Astrocyte (in vitro differentiated cells and primary cell): ENCODE data around the gene ARHGAP6. TPM values are rescaled to one million over a fixed set of nuclear protein-coding genes. Genes with fewer than 3 reads are reported as not detected.
"Not testable (repeated sequence)": the region's sequence is repeated elsewhere in the genome, so short reads cannot be mapped to it uniquely, and the experiment has no call there.

ENCODE experiments used
- DNase-seq: peaks from one replicate; pipeline ENCODE4 v3.0.0-alpha.2; 2010; ENCODE audit warnings: low read depth
- FAIRE-seq: peaks from 2 replicates; lab custom pipeline; 2011; peaks lifted over from hg19 to GRCh38; lab: Jason Lieb, UNC
- H2AFZ ChIP-seq: 2 replicates; pipeline ENCODE4 v1.6.0; 2012; ENCODE audit warnings: low read depth, low read length, inconsistent platforms
- H3K27ac ChIP-seq: 2 replicates; pipeline ENCODE4 v1.5.1; 2011; ENCODE audit warnings: low read depth, low read length, inconsistent platforms
- H3K27me3 ChIP-seq: 2 replicates; pipeline ENCODE4 v1.6.0; 2011; ENCODE audit warnings: low read length, inconsistent platforms; ENCODE audit not compliant: insufficient read depth
- H3K36me3 ChIP-seq: 2 replicates; pipeline ENCODE4 v1.5.1; 2011; ENCODE audit warnings: low read length, inconsistent platforms; ENCODE audit not compliant: insufficient read depth
- H3K4me1 ChIP-seq: 2 replicates; pipeline ENCODE4 v1.5.1; 2011; ENCODE audit warnings: low read length, inconsistent platforms; ENCODE audit not compliant: insufficient read depth
- H3K4me2 ChIP-seq: 2 replicates; pipeline ENCODE4 v1.6.0; 2012; ENCODE audit warnings: low read length, inconsistent platforms
- H3K4me3 ChIP-seq: 2 replicates; pipeline ENCODE4 v1.5.1; 2011; ENCODE audit warnings: low read depth, mild to moderate bottlenecking, low read length, inconsistent platforms; ENCODE audit not compliant: insufficient read depth
- H3K79me2 ChIP-seq: 2 replicates; pipeline ENCODE4 v1.6.0; 2012; ENCODE audit warnings: mild to moderate bottlenecking, low read length, inconsistent platforms; ENCODE audit not compliant: insufficient read depth
- H3K9ac ChIP-seq: 2 replicates; pipeline ENCODE4 v1.6.0; 2012; ENCODE audit warnings: mild to moderate bottlenecking, low read length, inconsistent platforms
- H3K9me3 ChIP-seq: 2 replicates; pipeline ENCODE4 v1.5.1; 2012; ENCODE audit warnings: low read depth, mild to moderate bottlenecking, low read length, inconsistent platforms; ENCODE audit not compliant: insufficient read depth
- H4K20me1 ChIP-seq: 2 replicates; pipeline ENCODE4 v1.6.0; 2012; ENCODE audit warnings: low read length, inconsistent platforms; ENCODE audit not compliant: insufficient read depth
- H3K27ac Mint-ChIP-seq: one replicate; pipeline ENCODE4 v1.8.0; 2021; ENCODE audit warnings: mild to moderate bottlenecking, mixed read lengths; ENCODE audit not compliant: unreplicated experiment
- H3K27me3 Mint-ChIP-seq: one replicate; pipeline ENCODE4 v1.8.0; 2021; ENCODE audit warnings: low read depth, mixed read lengths; ENCODE audit not compliant: unreplicated experiment
- H3K36me3 Mint-ChIP-seq: one replicate; pipeline ENCODE4 v1.8.0; 2021; ENCODE audit warnings: low read depth, mixed read lengths; ENCODE audit not compliant: unreplicated experiment
- H3K4me1 Mint-ChIP-seq: one replicate; pipeline ENCODE4 v1.8.0; 2021; ENCODE audit warnings: low read depth, mixed read lengths; ENCODE audit not compliant: unreplicated experiment
- H3K4me3 Mint-ChIP-seq: one replicate; pipeline ENCODE4 v1.8.0; 2021; ENCODE audit warnings: mild to moderate bottlenecking, moderate library complexity, mixed read lengths; ENCODE audit not compliant: unreplicated experiment
- H3K9me3 Mint-ChIP-seq: one replicate; pipeline ENCODE4 v1.8.0; 2021; ENCODE audit warnings: mild to moderate bottlenecking, mixed read lengths; ENCODE audit not compliant: unreplicated experiment
- EZH2 ChIP-seq: IDR thresholded peaks from 2 replicates; pipeline ENCODE4 v1.6.1; 2012; ENCODE audit warnings: mild to moderate bottlenecking, low read length, inconsistent platforms; ENCODE audit not compliant: insufficient read depth
- total RNA-seq: library from RNA; stranded (reverse); gene quantifications from 2 replicates; pipeline ENCODE4 v1.2.1, GENCODE V29; 2021
- TF ChIP-seq, protein P1 (sequence below): IDR thresholded peaks from 2 replicates; pipeline ENCODE4 v1.5.1; 2011; ENCODE audit warnings: low read depth, mild to moderate bottlenecking, inconsistent platforms, low read length, moderate library complexity; ENCODE audit not compliant: insufficient read depth

Gene ARHGAP6
- total RNA-seq, 1 donor from 2014 or later, result 0.30 TPM

- Mint-ChIP-seq H3K36me3 (no peaks in the 10 kb centered on the region), H3K9me3 (no peaks in the 10 kb centered on the region), H3K27me3 (no peaks in the 10 kb centered on the region), H3K27ac (no peak overlapping the region), H3K4me3 (no peak overlapping the region), H3K4me1 (no peaks in the 10 kb centered on the region)
- Histone ChIP-seq H3K27me3 (no peaks in the 10 kb centered on the region), H3K4me2 (no peak overlapping the region), H4K20me1 (no peaks in the 10 kb centered on the region), H3K27ac (no peak overlapping the region), H3K4me3 (no peak overlapping the region), H2AFZ (no peak overlapping the region), H3K9me3 (no peaks in the 10 kb centered on the region), H3K79me2 (no peaks in the 10 kb centered on the region), H3K36me3 (no peaks in the 10 kb centered on the region), H3K4me1 (no peaks in the 10 kb centered on the region), H3K9ac (no peak overlapping the region)
- TF ChIP-seq, protein P1, sequence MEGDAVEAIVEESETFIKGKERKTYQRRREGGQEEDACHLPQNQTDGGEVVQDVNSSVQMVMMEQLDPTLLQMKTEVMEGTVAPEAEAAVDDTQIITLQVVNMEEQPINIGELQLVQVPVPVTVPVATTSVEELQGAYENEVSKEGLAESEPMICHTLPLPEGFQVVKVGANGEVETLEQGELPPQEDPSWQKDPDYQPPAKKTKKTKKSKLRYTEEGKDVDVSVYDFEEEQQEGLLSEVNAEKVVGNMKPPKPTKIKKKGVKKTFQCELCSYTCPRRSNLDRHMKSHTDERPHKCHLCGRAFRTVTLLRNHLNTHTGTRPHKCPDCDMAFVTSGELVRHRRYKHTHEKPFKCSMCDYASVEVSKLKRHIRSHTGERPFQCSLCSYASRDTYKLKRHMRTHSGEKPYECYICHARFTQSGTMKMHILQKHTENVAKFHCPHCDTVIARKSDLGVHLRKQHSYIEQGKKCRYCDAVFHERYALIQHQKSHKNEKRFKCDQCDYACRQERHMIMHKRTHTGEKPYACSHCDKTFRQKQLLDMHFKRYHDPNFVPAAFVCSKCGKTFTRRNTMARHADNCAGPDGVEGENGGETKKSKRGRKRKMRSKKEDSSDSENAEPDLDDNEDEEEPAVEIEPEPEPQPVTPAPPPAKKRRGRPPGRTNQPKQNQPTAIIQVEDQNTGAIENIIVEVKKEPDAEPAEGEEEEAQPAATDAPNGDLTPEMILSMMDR, result no peak
- no peak for TF ChIP-seq EZH2
- DNase-seq (no peak), FAIRE-seq (peak; percentile 96)
These were observed 80.5 kb downstream of the ARHGAP6 start for GRCh38 chrX:11585174-11585573.

GRCh38 chrX:11580789-11581188 is 84.9 kb downstream of the ARHGAP6 start:
- Histone ChIP-seq H3K4me2 (no peak overlapping the region), H3K79me2 (no peaks in the 10 kb centered on the region), H3K36me3 (no peaks in the 10 kb centered on the region), H3K4me3 (no peak overlapping the region), H3K9ac (no peak overlapping the region), H2AFZ (no peak overlapping the region), H4K20me1 (no peaks in the 10 kb centered on the region), H3K27ac (no peak overlapping the region), H3K4me1 (no peaks in the 10 kb centered on the region), H3K27me3 (no peaks in the 10 kb centered on the region), H3K9me3 (no peaks in the 10 kb centered on the region)
- Mint-ChIP-seq H3K36me3 (no peaks in the 10 kb centered on the region), H3K4me3 (no peak overlapping the region), H3K27me3 (no peaks in the 10 kb centered on the region), H3K9me3 (no peaks in the 10 kb centered on the region), H3K27ac (no peak overlapping the region), H3K4me1 (no peaks in the 10 kb centered on the region)
- DNase-seq, result no peak
- FAIRE-seq, result no peak
- TF ChIP-seq EZH2, result no peak
- TF ChIP-seq, protein P1, result no peak

- Histone ChIP-seq H3K36me3 (no peaks in the 10 kb centered on the region), H3K4me2 (no peak overlapping the region), H3K4me3 (no peak overlapping the region), H3K27ac (no peak overlapping the region), H3K4me1 (no peaks in the 10 kb centered on the region), H3K9me3 (no peaks in the 10 kb centered on the region), H2AFZ (no peak overlapping the region), H4K20me1 (no peaks in the 10 kb centered on the region), H3K9ac (no peak overlapping the region), H3K27me3 (no peaks in the 10 kb centered on the region), H3K79me2 (no peaks in the 10 kb centered on the region)
- H3K36me3 Mint-ChIP-seq, result no peaks in the 10 kb centered on the region
- H3K27ac Mint-ChIP-seq, result no peak overlapping the region
- no peaks in the 10 kb centered on the region for H3K4me1 Mint-ChIP-seq
- FAIRE-seq (peak; percentile 58), DNase-seq (no peak)
- no peaks in the 10 kb centered on the region for H3K27me3 Mint-ChIP-seq
- TF ChIP-seq, protein P1, result no peak
- no peak for TF ChIP-seq EZH2
- no peak overlapping the region for H3K4me3 Mint-ChIP-seq
- no peaks in the 10 kb centered on the region for H3K9me3 Mint-ChIP-seq
These were observed 85.8 kb downstream of the ARHGAP6 start for GRCh38 chrX:11579636-11580600.

DNA sequence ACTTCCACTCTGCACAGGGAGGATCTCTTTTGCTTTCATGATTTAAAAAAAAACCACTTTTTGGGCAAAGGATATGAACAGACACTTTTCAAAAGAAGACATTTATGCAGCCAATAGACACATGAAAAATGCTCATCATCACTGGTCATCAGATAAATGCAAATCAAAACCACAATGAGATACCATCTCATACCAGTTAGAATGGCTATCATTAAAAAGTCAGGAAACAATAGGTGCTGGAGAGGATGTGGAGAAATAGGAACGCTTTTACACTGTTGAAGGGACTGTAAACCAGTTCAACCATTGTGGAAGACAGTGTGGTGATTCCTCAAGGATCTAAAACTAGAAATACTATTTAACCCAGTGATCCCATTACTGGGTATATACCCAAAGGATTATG is 87.4 kb downstream of the ARHGAP6 start:
- not testable (repeated sequence) for H3K4me1 Mint-ChIP-seq, H3K36me3 ChIP-seq, H3K79me2 ChIP-seq, H3K27ac Mint-ChIP-seq, H3K36me3 Mint-ChIP-seq, H3K4me1 ChIP-seq, H3K4me3 Mint-ChIP-seq, FAIRE-seq, H3K9me3 ChIP-seq, DNase-seq, H3K27me3 ChIP-seq, H3K9me3 Mint-ChIP-seq, H3K4me2 ChIP-seq, H3K9ac ChIP-seq, H3K27ac ChIP-seq, H2AFZ ChIP-seq, H3K27me3 Mint-ChIP-seq, H4K20me1 ChIP-seq, H3K4me3 ChIP-seq
